ENCODE measurements around the gene LPIN1.
"Not testable (repeated sequence)": the region's sequence is repeated elsewhere in the genome, so short reads cannot be mapped to it uniquely, and the experiment has no call there.

GRCh38 chr2:11844798-11845197 lies 98.4 kb downstream of the LPIN1 start:
- TF ChIP-seq CTCF, POLR2A (IDR thresholded peaks at IDR 0.05): not testable (repeated sequence)
